BJ (cell line): ENCODE data around the gene INPP5A. TPM values are rescaled to one million over a fixed set of nuclear protein-coding genes. Genes with fewer than 3 reads are reported as not detected.
"Not testable (repeated sequence)": the region's sequence is repeated elsewhere in the genome, so short reads cannot be mapped to it uniquely, and the experiment has no call there.

Experiments
- CTCF ChIA-PET: fragments of 350-600 bp; formaldehyde crosslinking; extraction: SDS; loops from one replicate; lab custom pipeline; 2021; ENCODE audit warnings: antibody characterized with exemption, inconsistent platforms; lab: Yijun Ruan, JAX
- POLR2A ChIA-PET: fragments of 300-600 bp; sonication (Branson Sonifier 250); formaldehyde crosslinking; extraction: SDS; loops from one replicate; lab custom pipeline; 2021; ENCODE audit warnings: antibody characterized with exemption; lab: Charles Lee
- DNase-seq: peaks from one replicate; pipeline ENCODE4 v3.0.0-alpha.2; 2011; ENCODE audit warnings: low read depth
- H3K27me3 ChIP-seq: 2 replicates; pipeline ENCODE4 v1.6.0; 2011; ENCODE audit warnings: low read length; ENCODE audit not compliant: control insufficient read depth, insufficient read depth
- H3K36me3 ChIP-seq: 2 replicates; pipeline ENCODE4 v1.5.1; 2011; ENCODE audit warnings: low read length; ENCODE audit not compliant: control insufficient read depth, insufficient read depth
- H3K4me3 ChIP-seq: 2 replicates; pipeline ENCODE4 v1.5.1; 2011; ENCODE audit warnings: low read depth, mild to moderate bottlenecking, control low read depth, low read length
- CTCF ChIP-seq: IDR thresholded peaks from 2 replicates; pipeline ENCODE4 v1.5.1; 2011; ENCODE audit warnings: low read depth, mild to moderate bottlenecking, control low read depth, inconsistent platforms, low read length, moderate library complexity; ENCODE audit not compliant: insufficient read depth
- polyA plus RNA-seq: library from polyadenylated mRNA; depleted of rRNA; stranded (reverse); fragments of >200 nt; gene quantifications from 2 replicates; pipeline ENCODE4 v1.2.3, GENCODE V29; 2011

Gene INPP5A
- polyA plus RNA-seq, 1 experiment: 60.1 TPM

- no peak for TF ChIP-seq CTCF
- CTCF ChIA-PET: no interaction called here
- H3K4me3 ChIP-seq: no peak overlapping the region
- no peak for DNase-seq
- H3K27me3 ChIP-seq: peaks cover 18% of the 10 kb centered on the region
- POLR2A ChIA-PET: no interaction called here
- no peaks in the 10 kb centered on the region for H3K36me3 ChIP-seq
These were observed 255.2 kb downstream of the INPP5A start for GRCh38 chr10:132792796-132793195.

- Histone ChIP-seq H3K4me3 (no peak overlapping the region), H3K36me3 (no peaks in the 10 kb centered on the region), H3K27me3 (peaks cover 16% of the 10 kb centered on the region)
- ChIA-PET POLR2A (no interaction called here), CTCF (interaction anchor here (0.5 to 1.8 kb wide), 2 partner anchors 138 to 372 kb away, joined by 3 to 8 read pairs; no protein-coding TSS in a partner anchor)
- no peak for TF ChIP-seq CTCF
- DNase-seq: no peak
These were observed 255.6 kb downstream of the INPP5A start for GRCh38 chr10:132793213-132793612.

- Histone ChIP-seq H3K27me3 (peaks cover 14% of the 10 kb centered on the region), H3K4me3 (no peak overlapping the region), H3K36me3 (no peaks in the 10 kb centered on the region)
- POLR2A ChIA-PET: no interaction called here
- TF ChIP-seq CTCF: 0 out of 2 replicates have a peak, but pooled peaks have one; percentile 2
- DNase-seq: no peak
- CTCF ChIA-PET: interaction anchor here (0.8 to 1.8 kb wide), 2 partner anchors 12 to 139 kb away, joined by 4 to 8 read pairs; no protein-coding TSS in a partner anchor
These were observed 256.6 kb downstream of the INPP5A start for GRCh38 chr10:132793871-132794849.

- TF ChIP-seq CTCF: no peak
- no peak for DNase-seq
These were observed 259.3 kb downstream of the INPP5A start for GRCh38 chr10:132796846-132797245.

GRCh38 chr10:132797986-132798385 lies 260.4 kb downstream of the INPP5A start:
- H3K27me3 ChIP-seq, H3K36me3 ChIP-seq, DNase-seq, H3K4me3 ChIP-seq, CTCF ChIA-PET: not testable (repeated sequence)
- POLR2A ChIA-PET: interaction anchor here (0.6 kb wide), 1 partner anchor 104 kb away, joined by 6 read pairs; no protein-coding TSS in a partner anchor

More at GRCh38 chr10:132796846-132797245, 259.3 kb downstream of the INPP5A start:
- POLR2A ChIA-PET: no interaction called here
- Histone ChIP-seq H3K36me3 (no peaks in the 10 kb centered on the region), H3K4me3 (no peak overlapping the region), H3K27me3 (0 out of 2 replicates have a peak, but pooled peaks cover 2% of the 10 kb centered on the region)
- CTCF ChIA-PET: interaction anchor here (0.7 kb wide), 1 partner anchor 35 kb away, joined by 4 read pairs; no protein-coding TSS in a partner anchor
